D721Med (cell line): ENCODE data around the gene AP2B1.

Experiments
- DNase-seq: peaks from one replicate; pipeline ENCODE4 v3.0.0; 2011; ENCODE audit warnings: low spot score; ENCODE audit not compliant: insufficient read length
- FAIRE-seq: peaks from 2 replicates; lab custom pipeline; 2011; peaks lifted over from hg19 to GRCh38; lab: Jason Lieb, UNC
- TF ChIP-seq, protein P1 (sequence below): IDR thresholded peaks from 2 replicates; pipeline ENCODE4 v1.5.1; 2012; ENCODE audit warnings: mild to moderate bottlenecking, control low read depth; ENCODE audit not compliant: insufficient read depth; ENCODE audit errors: missing control alignments

The AP2B1 gene

DNA sequence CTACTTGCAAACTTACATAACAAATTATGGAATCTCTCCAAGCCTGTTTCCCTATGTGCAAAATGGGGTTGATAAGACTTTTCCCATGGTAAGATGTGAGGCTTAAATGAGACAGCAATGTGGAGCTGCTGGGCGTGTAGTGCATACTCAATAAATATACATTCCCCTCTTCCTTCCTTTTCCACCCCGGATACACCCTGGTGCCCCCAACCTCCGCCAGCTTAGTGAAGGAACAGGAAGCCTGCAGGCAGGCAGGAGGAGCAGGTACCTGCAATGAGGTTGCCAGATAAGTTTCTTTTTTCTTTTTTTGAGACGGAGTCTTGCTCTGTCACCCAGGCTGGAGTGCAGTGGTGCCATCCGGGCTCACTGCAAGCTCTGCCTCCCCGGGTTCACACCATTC lies 188.5 kb downstream of the AP2B1 start:
- DNase-seq (no peak), FAIRE-seq (no peak)
- TF ChIP-seq, protein P1, sequence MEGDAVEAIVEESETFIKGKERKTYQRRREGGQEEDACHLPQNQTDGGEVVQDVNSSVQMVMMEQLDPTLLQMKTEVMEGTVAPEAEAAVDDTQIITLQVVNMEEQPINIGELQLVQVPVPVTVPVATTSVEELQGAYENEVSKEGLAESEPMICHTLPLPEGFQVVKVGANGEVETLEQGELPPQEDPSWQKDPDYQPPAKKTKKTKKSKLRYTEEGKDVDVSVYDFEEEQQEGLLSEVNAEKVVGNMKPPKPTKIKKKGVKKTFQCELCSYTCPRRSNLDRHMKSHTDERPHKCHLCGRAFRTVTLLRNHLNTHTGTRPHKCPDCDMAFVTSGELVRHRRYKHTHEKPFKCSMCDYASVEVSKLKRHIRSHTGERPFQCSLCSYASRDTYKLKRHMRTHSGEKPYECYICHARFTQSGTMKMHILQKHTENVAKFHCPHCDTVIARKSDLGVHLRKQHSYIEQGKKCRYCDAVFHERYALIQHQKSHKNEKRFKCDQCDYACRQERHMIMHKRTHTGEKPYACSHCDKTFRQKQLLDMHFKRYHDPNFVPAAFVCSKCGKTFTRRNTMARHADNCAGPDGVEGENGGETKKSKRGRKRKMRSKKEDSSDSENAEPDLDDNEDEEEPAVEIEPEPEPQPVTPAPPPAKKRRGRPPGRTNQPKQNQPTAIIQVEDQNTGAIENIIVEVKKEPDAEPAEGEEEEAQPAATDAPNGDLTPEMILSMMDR = no peak
